Mononuclear cell (primary cell): Measurements from ENCODE around the gene THSD4. TPM values are rescaled to one million over a fixed set of nuclear protein-coding genes. Genes with fewer than 3 reads are reported as not detected.
"Not testable (repeated sequence)": the region's sequence is repeated elsewhere in the genome, so short reads cannot be mapped to it uniquely, and the experiment has no call there.

ENCODE experiments used
- H3K27me3 ChIP-seq: 2 replicates; pipeline ENCODE4 v1.6.0; 2011; ENCODE audit warnings: low read length, control low read depth; ENCODE audit not compliant: insufficient read depth
- H3K4me1 ChIP-seq: 2 replicates; pipeline ENCODE4 v1.5.1; 2011; ENCODE audit warnings: mild to moderate bottlenecking, low read length, control low read depth; ENCODE audit not compliant: insufficient read depth
- H3K4me3 ChIP-seq: 2 replicates; pipeline ENCODE4 v1.5.1; 2011; ENCODE audit warnings: mild to moderate bottlenecking, low read length, moderate library complexity
- H3K9me3 ChIP-seq: 2 replicates; pipeline ENCODE4 v1.5.1; 2011; ENCODE audit warnings: low read depth, mild to moderate bottlenecking, control low read depth, low read length
- total RNA-seq: library from RNA; depleted of rRNA; stranded (reverse); fragments of >200 nt; gene quantifications from one replicate; pipeline ENCODE4 v1.2.3, GENCODE V29; 2012

The THSD4 gene
- total RNA-seq, 1 donor = 0.10 TPM

DNA sequence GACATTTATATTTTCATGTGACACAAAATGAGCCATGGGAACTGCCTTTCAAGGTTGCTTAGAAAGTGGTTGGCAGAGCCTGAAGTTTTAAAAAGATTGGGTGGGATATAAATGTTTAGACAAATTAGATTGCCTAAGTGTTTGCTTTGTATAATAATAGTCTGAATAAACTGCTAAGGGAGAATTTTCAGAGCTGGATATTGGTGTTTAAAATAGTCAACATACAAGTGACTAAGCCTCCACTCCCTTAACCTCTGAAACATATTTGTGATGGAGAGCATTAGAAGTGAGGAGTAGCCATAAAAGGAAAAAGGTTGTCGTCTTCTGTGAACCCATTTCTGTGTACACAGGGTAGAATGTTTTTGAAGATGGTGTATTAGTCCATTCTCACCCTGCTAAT lies 201.6 kb downstream of the THSD4 start:
- Histone ChIP-seq H3K27me3 (no peaks in the 10 kb centered on the region), H3K4me3 (no peak overlapping the region), H3K9me3 (no peaks in the 10 kb centered on the region), H3K4me1 (no peaks in the 10 kb centered on the region)

GRCh38 chr15:71319424-71319823 lies 204.2 kb downstream of the THSD4 start:
- H3K4me1 ChIP-seq, H3K9me3 ChIP-seq, H3K27me3 ChIP-seq, H3K4me3 ChIP-seq: not testable (repeated sequence)

DNA sequence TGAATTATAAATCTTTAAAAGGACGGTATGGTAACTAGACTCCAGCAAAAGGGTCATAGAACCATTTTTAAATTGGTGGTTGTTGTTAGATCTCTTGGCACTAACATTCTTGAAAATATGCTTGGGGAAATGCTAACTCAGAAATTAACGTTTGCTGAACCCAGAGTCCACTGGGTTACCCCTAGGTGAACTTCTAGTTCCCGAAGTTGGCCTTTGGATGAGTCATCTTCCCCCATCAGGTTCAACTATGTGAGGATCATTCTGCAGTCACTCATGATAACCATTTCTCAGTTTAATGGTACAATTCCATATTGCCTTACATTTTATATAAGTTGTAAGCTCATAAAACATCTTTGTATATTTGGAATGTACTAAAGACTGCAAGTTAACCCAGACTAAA lies 204.7 kb downstream of the THSD4 start:
- Histone ChIP-seq H3K27me3 (no peaks in the 10 kb centered on the region), H3K4me1 (no peaks in the 10 kb centered on the region), H3K4me3 (no peak overlapping the region), H3K9me3 (no peaks in the 10 kb centered on the region)

GRCh38 chr15:71323082-71323481 lies 207.8 kb downstream of the THSD4 start:
- Histone ChIP-seq H3K9me3 (no peaks in the 10 kb centered on the region), H3K4me3 (no peak overlapping the region), H3K27me3 (no peaks in the 10 kb centered on the region), H3K4me1 (no peaks in the 10 kb centered on the region)

- Histone ChIP-seq H3K4me1 (no peaks in the 10 kb centered on the region), H3K27me3 (no peaks in the 10 kb centered on the region), H3K9me3 (no peaks in the 10 kb centered on the region), H3K4me3 (no peak overlapping the region)
These were observed 208.3 kb downstream of the THSD4 start for GRCh38 chr15:71323584-71323983.

- no peaks in the 10 kb centered on the region for H3K27me3 ChIP-seq
- H3K4me3 ChIP-seq = no peak overlapping the region
- no peaks in the 10 kb centered on the region for H3K4me1 ChIP-seq
- no peaks in the 10 kb centered on the region for H3K9me3 ChIP-seq
These were observed 210.2 kb downstream of the THSD4 start for GRCh38 chr15:71325481-71325880.

DNA sequence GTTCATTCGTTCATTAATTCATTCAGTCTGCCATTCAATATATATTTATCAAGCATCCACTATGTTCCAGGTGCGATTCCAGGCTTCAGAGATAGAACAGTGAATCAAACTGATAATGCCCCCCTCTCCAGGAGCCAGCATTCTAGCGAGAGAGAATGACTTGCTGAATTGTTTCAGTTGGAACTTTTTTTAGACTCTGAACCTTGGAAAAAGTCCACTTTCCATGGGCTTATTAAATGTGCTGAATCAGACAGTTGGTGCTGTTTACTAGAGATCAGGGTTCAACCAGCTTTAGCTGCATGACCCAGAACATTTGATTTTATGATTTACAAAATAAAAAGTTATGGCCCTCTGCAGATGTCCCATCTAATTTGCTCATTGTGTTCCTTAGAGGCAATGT lies 213.2 kb downstream of the THSD4 start:
- no peaks in the 10 kb centered on the region for H3K9me3 ChIP-seq
- no peaks in the 10 kb centered on the region for H3K27me3 ChIP-seq
- no peaks in the 10 kb centered on the region for H3K4me1 ChIP-seq
- H3K4me3 ChIP-seq = no peak overlapping the region

DNA sequence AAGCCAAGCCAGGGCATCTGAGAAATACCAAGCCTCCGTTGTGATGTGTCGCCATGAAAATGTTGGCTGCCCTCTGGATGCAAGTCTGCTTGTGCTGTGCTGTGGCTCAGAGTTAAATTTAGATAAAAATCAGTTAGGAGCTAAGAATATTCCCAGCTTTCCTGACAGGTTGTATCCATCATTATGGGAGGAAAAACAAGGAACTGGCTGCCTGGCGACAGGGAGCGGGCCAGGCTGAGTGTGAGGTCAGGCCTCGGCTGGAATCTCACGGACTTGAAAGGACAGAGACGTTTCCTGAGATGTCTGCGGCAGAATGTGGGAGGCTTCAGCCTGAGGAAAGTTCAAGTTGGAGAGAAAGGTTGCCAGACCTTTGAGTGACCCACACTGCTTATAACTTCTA lies 213.8 kb downstream of the THSD4 start:
- no peaks in the 10 kb centered on the region for H3K27me3 ChIP-seq
- no peaks in the 10 kb centered on the region for H3K9me3 ChIP-seq
- no peaks in the 10 kb centered on the region for H3K4me1 ChIP-seq
- H3K4me3 ChIP-seq = no peak overlapping the region

DNA sequence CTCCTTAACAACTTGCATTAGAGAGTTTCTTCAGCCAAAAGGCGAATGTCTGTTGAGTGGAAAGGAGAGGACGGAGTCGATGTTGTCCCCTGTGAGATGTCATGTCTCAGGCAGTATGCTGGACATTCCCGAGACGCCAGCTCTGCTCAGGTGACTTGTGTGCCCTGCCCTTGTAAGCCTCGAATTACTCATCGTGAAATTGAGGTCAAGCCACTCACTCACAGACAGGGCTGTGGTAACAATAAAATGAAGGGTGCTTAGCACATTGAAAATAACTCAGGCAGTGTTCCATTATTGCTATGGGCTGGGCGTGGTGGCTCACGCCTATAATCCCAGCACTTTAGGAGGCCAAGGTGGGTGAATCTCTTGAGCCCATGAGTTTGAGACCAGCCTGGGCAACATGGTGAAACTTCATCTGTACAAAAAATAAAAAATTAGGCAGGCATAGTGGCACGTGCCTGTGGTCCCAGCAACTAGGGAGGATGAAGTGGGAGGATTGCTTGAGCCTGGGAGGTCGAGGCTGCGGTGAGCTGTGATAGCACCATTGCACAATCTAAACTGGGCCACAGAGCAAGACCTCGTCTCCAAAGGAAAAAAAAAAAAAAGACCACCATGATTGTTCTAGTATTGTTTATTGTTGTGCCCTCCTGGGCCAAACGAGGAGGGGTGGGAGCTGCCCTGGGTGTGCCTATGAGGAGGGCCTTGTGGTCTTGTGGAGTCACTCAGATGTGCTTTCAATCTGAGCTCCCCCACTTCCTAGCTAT lies 214.4 kb downstream of the THSD4 start:
- Histone ChIP-seq H3K4me1 (no peaks in the 10 kb centered on the region), H3K4me3 (no peak overlapping the region), H3K9me3 (no peaks in the 10 kb centered on the region), H3K27me3 (no peaks in the 10 kb centered on the region)

GRCh38 chr15:71330638-71331162 lies 215.4 kb downstream of the THSD4 start:
- Histone ChIP-seq H3K27me3 (no peaks in the 10 kb centered on the region), H3K4me1 (no peaks in the 10 kb centered on the region), H3K9me3 (no peaks in the 10 kb centered on the region), H3K4me3 (no peak overlapping the region)

- Histone ChIP-seq H3K4me3 (no peak overlapping the region), H3K4me1 (no peaks in the 10 kb centered on the region), H3K9me3 (no peaks in the 10 kb centered on the region), H3K27me3 (no peaks in the 10 kb centered on the region)
These were observed 215.9 kb downstream of the THSD4 start for GRCh38 chr15:71331173-71331572.

DNA sequence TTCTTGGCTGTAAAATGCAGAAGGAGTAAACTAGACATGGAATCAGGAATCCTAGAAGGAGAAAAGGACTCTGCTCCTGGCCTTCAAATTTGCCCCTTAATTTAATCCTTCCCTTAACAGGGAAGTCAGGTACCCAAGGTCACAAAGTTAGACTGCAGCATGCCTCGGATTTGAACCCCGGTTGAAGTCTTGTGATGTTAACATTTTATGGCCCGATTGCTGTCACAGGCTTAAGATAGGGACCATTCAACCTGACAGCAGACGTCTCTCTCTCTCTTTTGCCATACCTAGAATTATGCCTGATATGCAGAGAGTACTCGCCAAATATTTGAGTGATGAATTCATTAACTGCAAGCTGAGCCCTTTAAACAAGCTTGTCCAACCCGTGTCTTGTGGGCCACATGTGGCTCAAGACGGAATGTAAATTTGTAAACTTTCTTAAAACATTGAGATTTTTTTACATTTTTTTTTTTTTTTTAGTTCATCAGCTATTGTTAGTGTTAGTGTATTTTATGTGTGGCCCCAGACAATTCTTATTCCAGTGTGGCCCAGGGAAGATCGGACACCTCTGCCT lies 217.2 kb downstream of the THSD4 start:
- Histone ChIP-seq H3K9me3 (no peaks in the 10 kb centered on the region), H3K27me3 (no peaks in the 10 kb centered on the region), H3K4me1 (no peaks in the 10 kb centered on the region), H3K4me3 (no peak overlapping the region)

GRCh38 chr15:71333136-71333700 lies 217.9 kb downstream of the THSD4 start:
- no peaks in the 10 kb centered on the region for H3K27me3 ChIP-seq
- no peaks in the 10 kb centered on the region for H3K9me3 ChIP-seq

GRCh38 chr15:71333839-71334238 lies 218.6 kb downstream of the THSD4 start:
- no peaks in the 10 kb centered on the region for H3K9me3 ChIP-seq
- no peaks in the 10 kb centered on the region for H3K4me1 ChIP-seq
- H3K4me3 ChIP-seq = no peak overlapping the region
- H3K27me3 ChIP-seq = no peaks in the 10 kb centered on the region

More at GRCh38 chr15:71333136-71333700, 217.9 kb downstream of the THSD4 start:
- Histone ChIP-seq H3K4me3 (no peak overlapping the region), H3K4me1 (no peaks in the 10 kb centered on the region)

- Histone ChIP-seq H3K9me3 (no peaks in the 10 kb centered on the region), H3K27me3 (no peaks in the 10 kb centered on the region), H3K4me1 (no peaks in the 10 kb centered on the region), H3K4me3 (no peak overlapping the region)
These were observed 219.2 kb downstream of the THSD4 start for GRCh38 chr15:71334434-71334833.
